ENCODE results near the gene TBC1D13.

DNA sequence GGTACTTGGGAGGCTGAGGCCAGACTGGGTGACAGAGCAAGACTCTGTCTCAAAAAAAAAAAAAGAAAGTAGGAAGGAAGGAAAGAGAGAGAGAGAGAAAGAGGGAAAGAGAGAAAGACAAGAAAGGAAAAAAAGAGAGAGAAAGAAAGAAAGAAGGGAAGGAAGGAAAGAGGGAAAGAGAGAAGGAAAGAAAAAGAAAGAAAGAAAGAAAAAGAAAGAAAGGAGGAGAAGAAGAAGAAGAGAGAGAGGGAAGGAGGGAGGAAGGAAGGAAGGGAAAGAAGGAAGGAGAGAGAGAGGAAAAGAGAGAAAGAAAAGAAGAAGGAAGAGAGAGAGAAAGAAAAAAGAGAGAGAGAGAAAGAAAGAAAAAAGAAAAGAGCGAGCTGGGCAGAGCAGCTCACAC is 12.2 kb upstream of the TBC1D13 start:
- TF ChIP-seq EZH2 (IDR thresholded peaks at IDR 0.05; ENCODE audit: low read depth, unreplicated experiment), result no peak
- TF ChIP-seq CREB1 (CRISPR knock-in tag; IDR thresholded peaks at IDR 0.05; ENCODE audit: low read depth), result no peak
- no peak for TF ChIP-seq CTCF (conservative IDR thresholded peaks at IDR 0.05; ENCODE audit: low read depth in 2 of 2)
- no peak for TF ChIP-seq POLR2AphosphoS5 (IDR thresholded peaks at IDR 0.05; ENCODE audit: low read depth)
- no peak for TF ChIP-seq REST (IDR thresholded peaks at IDR 0.05; ENCODE audit: unreplicated experiment)
- TF ChIP-seq EZH2phosphoT487 (IDR thresholded peaks at IDR 0.05; ENCODE audit: unreplicated experiment), result no peak
- TF ChIP-seq ETS1 (IDR thresholded peaks at IDR 0.05), result no peak
- no peak for TF ChIP-seq JUNB (IDR thresholded peaks at IDR 0.05; ENCODE audit: unreplicated experiment)
- no peak for TF ChIP-seq ZNF331 (CRISPR knock-in tag; IDR thresholded peaks at IDR 0.05; ENCODE audit: low read depth)
- TF ChIP-seq STAT1 (IDR thresholded peaks at IDR 0.05; ENCODE audit: unreplicated experiment), result no peak
- TF ChIP-seq ZNF462 (CRISPR knock-in tag; IDR thresholded peaks at IDR 0.05), result no peak
